Mesenchymal stem cell (in vitro differentiated cells and primary cell): ENCODE results near the gene SLCO2A1.

Experiments used
- DNase-seq: peaks from one replicate; pipeline ENCODE4 v3.0.0-alpha.2; 2013
- H2AFZ ChIP-seq: one replicate; pipeline ENCODE4 v1.6.1; 2013; ENCODE audit warnings: low read depth, mild to moderate bottlenecking, control low read depth, inconsistent platforms, low read length, moderate library complexity
- H2AK5ac ChIP-seq: 2 replicates; pipeline ENCODE4 v1.6.1; 2013; ENCODE audit warnings: low read length, moderate library complexity, mild to moderate bottlenecking, inconsistent platforms; ENCODE audit not compliant: severe bottlenecking
- H2BK120ac ChIP-seq: one replicate; pipeline ENCODE4 v1.6.1; 2013; ENCODE audit warnings: low read depth, mild to moderate bottlenecking, inconsistent platforms, low read length, moderate library complexity
- H2BK12ac ChIP-seq, 2 experiments: one replicate each; pipeline ENCODE4 v1.6.1; 2013; ENCODE audit warnings: inconsistent platforms in 2 of 2, low read length in 2 of 2, mild to moderate bottlenecking in 2 of 2, moderate library complexity in 2 of 2, control low read depth in 1 of 2
- H2BK15ac ChIP-seq: one replicate; pipeline ENCODE4 v1.6.1; 2013; ENCODE audit warnings: mild to moderate bottlenecking, low read depth, inconsistent platforms; ENCODE audit not compliant: poor library complexity, severe bottlenecking
- H2BK5ac ChIP-seq: 2 replicates; pipeline ENCODE4 v1.6.1; 2013; ENCODE audit warnings: low read depth, mild to moderate bottlenecking, low read length, control low read depth, inconsistent platforms; ENCODE audit not compliant: poor library complexity, severe bottlenecking
- H3K14ac ChIP-seq, 2 experiments: one replicate each; pipeline ENCODE4 v1.6.1; 2013; ENCODE audit warnings: inconsistent platforms in 2 of 2, low read length in 2 of 2, control low read depth in 1 of 2, mild to moderate bottlenecking in 1 of 2, moderate library complexity in 1 of 2
- H3K18ac ChIP-seq, 2 experiments: one replicate each; pipeline ENCODE4 v1.6.1; 2013; ENCODE audit warnings: inconsistent platforms in 2 of 2, low read length in 2 of 2, control low read depth in 1 of 2, low read depth in 1 of 2, mild to moderate bottlenecking in 1 of 2
- H3K23ac ChIP-seq, 2 experiments: one replicate each; pipeline ENCODE4 v1.6.1; 2013; ENCODE audit warnings: inconsistent platforms in 2 of 2, low read length in 2 of 2, mild to moderate bottlenecking in 2 of 2, moderate library complexity in 2 of 2, control low read depth in 1 of 2
- H3K27ac ChIP-seq: 2 replicates; pipeline ENCODE4 v1.5.1; 2013; ENCODE audit warnings: mild to moderate bottlenecking, moderate library complexity, low read length, control low read depth, inconsistent platforms; ENCODE audit not compliant: poor library complexity, severe bottlenecking
- H3K27me3 ChIP-seq, 2 experiments: 2 replicates each; pipeline versions ENCODE4 v1.6.1 to v1.7.0; 2013; ENCODE audit warnings: low read length in 2 of 2, mild to moderate bottlenecking in 2 of 2, moderate library complexity in 2 of 2, control low read depth in 1 of 2, inconsistent platforms in 1 of 2; ENCODE audit not compliant: control insufficient read depth in 1 of 2, insufficient read depth in 1 of 2
- H3K36me3 ChIP-seq, 2 experiments: 2 replicates each; pipeline versions ENCODE4 v1.6.1 to v1.7.0; 2013; ENCODE audit warnings: low read length in 2 of 2, control low read depth in 1 of 2, inconsistent platforms in 1 of 2, low read depth in 1 of 2, mild to moderate bottlenecking in 1 of 2; ENCODE audit not compliant: insufficient read depth in 2 of 2, control insufficient read depth in 1 of 2
- H3K4ac ChIP-seq, 2 experiments: one replicate each; pipeline ENCODE4 v1.6.1; 2013; ENCODE audit warnings: inconsistent platforms in 2 of 2, low read length in 2 of 2, mild to moderate bottlenecking in 2 of 2, moderate library complexity in 2 of 2, control low read depth in 1 of 2, low read depth in 1 of 2
- H3K4me1 ChIP-seq: 2 replicates; pipeline ENCODE4 v1.6.1; 2013; ENCODE audit warnings: low read depth, low read length, control low read depth; ENCODE audit not compliant: control insufficient read depth, insufficient read depth
- H3K4me2 ChIP-seq: 2 replicates; pipeline ENCODE4 v1.6.1; 2013; ENCODE audit warnings: low read length, mild to moderate bottlenecking, inconsistent platforms; ENCODE audit not compliant: poor library complexity, severe bottlenecking
- H3K4me3 ChIP-seq, 2 experiments: 2 replicates each; pipeline versions ENCODE4 v1.5.1 to v1.7.0; 2013; ENCODE audit warnings: low read length in 2 of 2, mild to moderate bottlenecking in 2 of 2, control low read depth in 1 of 2, low read depth in 1 of 2; ENCODE audit not compliant: insufficient read depth in 1 of 2
- H3K79me1 ChIP-seq: replicated peaks from 2 replicates; pipeline ENCODE4 v1.6.1; 2013; ENCODE audit warnings: mild to moderate bottlenecking, control low read depth, low read length, inconsistent platforms; ENCODE audit not compliant: poor library complexity, severe bottlenecking
- H3K9ac ChIP-seq: 2 replicates; pipeline ENCODE4 v1.7.0; 2013; ENCODE audit warnings: mild to moderate bottlenecking, low read length, moderate library complexity
- H3K9me3 ChIP-seq: 2 replicates; pipeline ENCODE4 v1.7.0; 2013; ENCODE audit warnings: mild to moderate bottlenecking, low read length; ENCODE audit not compliant: control insufficient read depth
- H4K8ac ChIP-seq: one replicate; pipeline ENCODE4 v1.6.1; 2013; ENCODE audit warnings: inconsistent platforms, mild to moderate bottlenecking, low read length, moderate library complexity
- H4K91ac ChIP-seq: one replicate; pipeline ENCODE4 v1.6.1; 2013; ENCODE audit warnings: mild to moderate bottlenecking, low read length, inconsistent platforms
- WGBS: methylation state at CpG from one replicate; pipeline ENCODE4 v1.1.7; 2013; ENCODE audit warnings: mixed read lengths; 5-methylcytosine and 5-hydroxymethylcytosine counted together

The SLCO2A1 gene

GRCh38 chr3:133887074-133887802 lies 142.5 kb downstream of the SLCO2A1 start:
- H3K4me1 ChIP-seq = no peaks in the 10 kb centered on the region
- H4K8ac ChIP-seq = no peak overlapping the region
- H3K27ac ChIP-seq = no peak overlapping the region
- H2BK15ac ChIP-seq = no peak overlapping the region
- 70% methylated on average over 4 of the region's 4 CpGs for whole genome bisulfite sequencing
- no peak overlapping the region for H2BK120ac ChIP-seq
- H3K18ac ChIP-seq = no peak overlapping the region
- no peaks in the 10 kb centered on the region for H3K79me1 ChIP-seq
- no peak overlapping the region for H3K14ac ChIP-seq
- no peak overlapping the region for H2AFZ ChIP-seq
- no peak overlapping the region for H2BK12ac ChIP-seq
- no peak for DNase-seq
- H2BK5ac ChIP-seq = no peak overlapping the region
- H3K36me3 ChIP-seq = no peaks in the 10 kb centered on the region
- H3K4me2 ChIP-seq = no peak overlapping the region
- no peak overlapping the region for H2AK5ac ChIP-seq
- H4K91ac ChIP-seq = no peak overlapping the region
- no peak overlapping the region for H3K4me3 ChIP-seq
- no peak overlapping the region for H3K4ac ChIP-seq
- no peak overlapping the region for H3K9ac ChIP-seq
- H3K23ac ChIP-seq = no peak overlapping the region
- H3K27me3 ChIP-seq = peaks cover 29 to 49% of the 10 kb centered on the region in 2 experiments
- H3K9me3 ChIP-seq = no peaks in the 10 kb centered on the region

GRCh38 chr3:133886031-133886722 lies 143.5 kb downstream of the SLCO2A1 start:
- H2BK12ac ChIP-seq = no peak overlapping the region
- peaks cover 29 to 44% of the 10 kb centered on the region in 2 experiments for H3K27me3 ChIP-seq
- H4K91ac ChIP-seq = no peak overlapping the region
- H3K4me1 ChIP-seq = no peaks in the 10 kb centered on the region
- WGBS = 83% methylated on average over 4 of the region's 7 CpGs
- H3K36me3 ChIP-seq = no peaks in the 10 kb centered on the region
- no peak overlapping the region for H3K9ac ChIP-seq
- H2BK120ac ChIP-seq = no peak overlapping the region
- no peaks in the 10 kb centered on the region for H3K9me3 ChIP-seq
- H3K4me3 ChIP-seq = no peak overlapping the region
- no peak overlapping the region for H3K27ac ChIP-seq
- no peak overlapping the region for H3K18ac ChIP-seq
- H4K8ac ChIP-seq = no peak overlapping the region
- H2AFZ ChIP-seq = no peak overlapping the region
- H2BK5ac ChIP-seq = no peak overlapping the region
- no peak overlapping the region for H2AK5ac ChIP-seq
- H3K79me1 ChIP-seq = no peaks in the 10 kb centered on the region
- no peak overlapping the region for H2BK15ac ChIP-seq
- DNase-seq = no peak
- no peak overlapping the region for H3K4ac ChIP-seq
- H3K4me2 ChIP-seq = no peak overlapping the region
- no peak overlapping the region for H3K23ac ChIP-seq
- H3K14ac ChIP-seq = no peak overlapping the region

DNA sequence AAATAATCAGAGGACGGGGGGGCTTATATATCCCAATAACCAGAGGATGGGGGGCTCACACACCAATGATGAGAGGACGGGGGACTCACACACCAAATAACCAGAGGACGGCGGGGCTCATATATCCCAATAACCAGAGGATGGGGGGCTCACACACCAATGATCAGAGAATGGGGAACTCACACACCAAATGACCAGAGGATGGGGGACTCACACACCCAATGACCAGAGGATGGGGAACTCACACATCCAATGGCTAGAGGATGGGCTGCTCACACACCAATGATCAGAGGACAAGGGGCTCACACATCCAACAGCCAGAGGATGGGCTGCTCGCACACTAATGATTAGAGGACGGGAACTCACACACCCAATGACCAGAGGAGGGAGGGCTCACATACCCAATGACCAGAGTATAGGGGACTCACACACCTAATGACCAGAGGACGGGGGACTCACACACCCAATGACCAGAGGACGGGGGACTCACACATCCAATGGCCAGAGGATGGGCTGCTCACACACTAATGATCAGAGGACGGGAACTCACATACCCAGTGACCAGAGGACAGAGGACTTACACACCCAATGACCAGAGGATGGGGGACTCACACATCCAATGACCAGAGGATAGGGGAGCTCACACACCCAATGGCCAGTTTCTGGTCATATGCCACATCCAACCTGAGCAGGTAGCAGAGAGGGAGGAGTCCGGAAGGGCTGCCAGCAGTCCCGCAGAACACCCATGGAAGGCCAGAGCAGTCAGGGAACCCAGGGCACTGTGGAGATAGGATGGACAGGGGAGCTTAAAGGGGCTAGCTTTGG lies 144.6 kb downstream of the SLCO2A1 start:
- Histone ChIP-seq H4K91ac (no peak overlapping the region), H3K18ac (no peak overlapping the region), H3K4me2 (no peak overlapping the region), H2BK15ac (no peak overlapping the region), H2BK5ac (no peak overlapping the region), H2BK120ac (no peak overlapping the region), H2AFZ (no peak overlapping the region), H4K8ac (no peak overlapping the region), H3K36me3 (no peaks in the 10 kb centered on the region), H3K4ac (no peak overlapping the region), H3K9me3 (no peaks in the 10 kb centered on the region), H3K4me1 (no peaks in the 10 kb centered on the region), H3K27me3 (peaks cover 29 to 39% of the 10 kb centered on the region in 2 experiments), H3K14ac (no peak overlapping the region), H3K79me1 (no peaks in the 10 kb centered on the region), H3K27ac (no peak overlapping the region), H2AK5ac (no peak overlapping the region), H3K9ac (no peak overlapping the region), H3K4me3 (no peak overlapping the region), H2BK12ac (no peak overlapping the region), H3K23ac (no peak overlapping the region)
- DNase-seq = no peak
- 92% methylated on average over 11 of the region's 11 CpGs for WGBS
